Measurements from ENCODE around the gene TBR1. TPM values are rescaled to one million over a fixed set of nuclear protein-coding genes. Genes with fewer than 3 reads are reported as not detected.

Gene TBR1
- total and polyA plus RNA-seq, 2 of the 4 experiments (the other 2 are of a cell fraction): not detected

GRCh38 chr2:161406316-161406715, 9.8 kb upstream of the TBR1 start:
- Histone ChIP-seq H4K8ac (ENCODE audit: low read depth in 2 of 2, low read length in 2 of 2) (no peak overlapping the region), H2BK120ac (ENCODE audit: low read depth, low read length) (no peak overlapping the region), H3K56ac (ENCODE audit: extremely low read depth, insufficient read depth, low read length) (no peak overlapping the region), H3K4me3 (ENCODE audit: insufficient read depth, low read depth, low read length) (no peak overlapping the region), H2AFZ (replicated peaks; ENCODE audit: low read length, poor library complexity) (no peak overlapping the region), H2BK5ac (ENCODE audit: low read depth, low read length, poor library complexity, severe bottlenecking) (no peak overlapping the region), H3K4me2 (ENCODE audit: low read depth, low read length) (no peak overlapping the region), H3K14ac (replicated peaks; ENCODE audit: low read depth, low read length) (no peak overlapping the region), H4K20me1 (ENCODE audit: insufficient read depth, low read length) (no peaks in the 10 kb centered on the region; the same call in 1 of the 2 replicates), H3K9ac (ENCODE audit: low read depth, low read length) (no peak overlapping the region), H3K27ac (ENCODE audit: insufficient read depth, low read length) (no peak overlapping the region), H3K27me3 (ENCODE audit: control insufficient read depth, insufficient read depth, low read length) (no peaks in the 10 kb centered on the region), H3K4me1 (ENCODE audit: control insufficient read depth, insufficient read depth, low read length) (no peaks in the 10 kb centered on the region), H3K18ac (ENCODE audit: low read depth, low read length) (no peak overlapping the region), H3K9me1 (ENCODE audit: insufficient read depth, low read length) (no peaks in the 10 kb centered on the region), H3K23ac (ENCODE audit: low read depth, low read length) (no peak overlapping the region), H2AK9ac (replicated peaks; ENCODE audit: low read depth, low read length, poor library complexity) (no peak overlapping the region), H2AK5ac (ENCODE audit: low read depth, low read length) (no peak overlapping the region), H4K5ac (ENCODE audit: low read depth, low read length) (no peak overlapping the region), H3K36me3 (ENCODE audit: control insufficient read depth, insufficient read depth, low read length) (peaks cover 6% of the 10 kb centered on the region), H3K79me1 (ENCODE audit: low read depth in 1 of 2, low read length in 2 of 2) (peaks cover 0 to 3% of the 10 kb centered on the region in 2 experiments; a peak in 2 of 4 replicates), H3K9me3 (ENCODE audit: control insufficient read depth, insufficient read depth, low read length) (no peaks in the 10 kb centered on the region), H2BK20ac (ENCODE audit: low read depth, low read length) (no peak overlapping the region), H4K91ac (ENCODE audit: insufficient read depth, low read depth, low read length) (no peak overlapping the region), H3K4ac (ENCODE audit: low read depth, low read length) (no peak overlapping the region), H2BK15ac (ENCODE audit: low read depth, low read length) (no peak overlapping the region)
- intact Hi-C loops (cut with micrococcal nuclease) (no loop called here), dilution Hi-C loops (cut with HindIII; ENCODE audit: low sequenced_read_pairs, unreplicated experiment) (no loop called here), in situ Hi-C loops (cut with MboI; ENCODE audit: low sequenced_read_pairs) (no loop called here)
- BruUV-seq (replicated peaks): no TSS peak
- POLR2A ChIA-PET (ENCODE audit: unreplicated experiment): no interaction called here
- TF ChIP-seq MXI1 (IDR thresholded peaks at IDR 0.05; ENCODE audit: borderline replicate concordance, low read depth, low read length) (no peak), MAZ (IDR thresholded peaks at IDR 0.05; ENCODE audit: borderline replicate concordance, low read depth, low read length) (no peak), RFX5 (IDR thresholded peaks at IDR 0.05; ENCODE audit: low read depth, low read length) (no peak), BHLHE40 (IDR thresholded peaks at IDR 0.05; ENCODE audit: low read depth, low read length) (no peak), FOS (IDR thresholded peaks at IDR 0.05; ENCODE audit: low read depth, low read length) (no peak), CTCF (conservative IDR thresholded peaks at IDR 0.05; ENCODE audit: low read depth, low read length) (no peak), MAFK (IDR thresholded peaks at IDR 0.05; ENCODE audit: low read depth, low read length) (no peak)
- WGBS, 2 experiments (ENCODE audit: extremely low coverage in 2 of 2, insufficient read length in 1 of 2): 71% methylated on average over 3 of the region's 5 CpGs; no CpG with 5 or more reads in 1 of the 2 experiments
- CTCF ChIA-PET: no interaction called here
- DNase-seq (no peak), ATAC-seq (ENCODE audit: low read depth) (no peak)
